Hepatocyte (in vitro differentiated cells): ENCODE results near the gene PNPLA7. TPM values are rescaled to one million over a fixed set of nuclear protein-coding genes. Genes with fewer than 3 reads are reported as not detected.

Experiments used
- DNase-seq: peaks from one replicate; pipeline ENCODE4 v3.0.0-alpha.2; 2016; ENCODE audit warnings: low spot score
- H2AFZ ChIP-seq: fragments of 200-600 bp; sonication (generic); 2 replicates; pipeline ENCODE4 v1.6.0; 2016; ENCODE audit warnings: antibody characterized with exemption, mild to moderate bottlenecking
- H3K27ac ChIP-seq: fragments of 200-600 bp; sonication (generic); 2 replicates; pipeline ENCODE4 v1.5.1; 2016; ENCODE audit warnings: mild to moderate bottlenecking
- H3K27me3 ChIP-seq: fragments of 200-600 bp; sonication (generic); 2 replicates; pipeline ENCODE4 v1.6.1; 2016
- H3K36me3 ChIP-seq: fragments of 200-600 bp; sonication (generic); replicated peaks from 2 replicates; pipeline ENCODE4 v1.5.1; 2016; ENCODE audit warnings: low read depth; ENCODE audit not compliant: insufficient read depth
- H3K4me1 ChIP-seq: fragments of 200-600 bp; sonication (generic); 2 replicates; pipeline ENCODE4 v1.5.1; 2016; ENCODE audit warnings: mild to moderate bottlenecking, moderate library complexity; ENCODE audit not compliant: insufficient read depth
- H3K4me2 ChIP-seq: fragments of 200-600 bp; sonication (generic); 2 replicates; pipeline ENCODE4 v1.6.0; 2016
- H3K4me3 ChIP-seq: fragments of 200-600 bp; sonication (generic); 2 replicates; pipeline ENCODE4 v1.5.1; 2016; ENCODE audit warnings: mild to moderate bottlenecking
- H3K79me2 ChIP-seq: fragments of 200-600 bp; sonication (generic); 2 replicates; pipeline ENCODE4 v1.6.0; 2017; ENCODE audit warnings: mild to moderate bottlenecking
- H3K9me2 ChIP-seq: fragments of 200-600 bp; sonication (generic); replicated peaks from 2 replicates; pipeline ENCODE4 v1.6.0; 2017; ENCODE audit warnings: mild to moderate bottlenecking; ENCODE audit not compliant: insufficient read depth
- H3K9me3 ChIP-seq: fragments of 200-600 bp; sonication (generic); 2 replicates; pipeline ENCODE4 v1.5.1; 2016; ENCODE audit warnings: low read depth, mild to moderate bottlenecking
- H4K20me1 ChIP-seq: fragments of 200-600 bp; sonication (generic); 2 replicates; pipeline ENCODE4 v1.6.0; 2016; ENCODE audit warnings: mild to moderate bottlenecking; ENCODE audit not compliant: insufficient read depth, poor library complexity, severe bottlenecking
- CTCF ChIP-seq: fragments of 200-600 bp; sonication (generic); IDR thresholded peaks from 2 replicates; pipeline ENCODE4 v1.5.1; 2016; ENCODE audit warnings: antibody characterized with exemption, mild to moderate bottlenecking; ENCODE audit not compliant: poor library complexity
- EZH2 ChIP-seq: fragments of 200-600 bp; sonication (generic); IDR thresholded peaks from 2 replicates; pipeline ENCODE4 v1.6.1; 2016; ENCODE audit warnings: antibody characterized with exemption, mild to moderate bottlenecking, borderline replicate concordance
- EZH2phosphoT487 ChIP-seq: fragments of 200-600 bp; sonication (generic); IDR thresholded peaks from one replicate; pipeline ENCODE4 v1.6.1; 2018; ENCODE audit warnings: antibody characterized with exemption, mild to moderate bottlenecking, low read depth, moderate library complexity; ENCODE audit not compliant: unreplicated experiment, severe bottlenecking
- WGBS: methylation state at CpG from one replicate; pipeline ENCODE4 v1.1.6; 2016; ENCODE audit warnings: low lambda C conversion rate; ENCODE audit errors: missing lambda C conversion rate; 5-methylcytosine and 5-hydroxymethylcytosine counted together
- polyA plus RNA-seq: library from polyadenylated mRNA; unstranded; fragments of >200 nt; fragmentation: Nextera tagmentation; extraction: Ambion mirVana; gene quantifications from 2 replicates; pipeline ENCODE4 v1.2.1, GENCODE V29; 2016
- total RNA-seq: library from RNA; depleted of rRNA; stranded (reverse); fragments of >200 nt; gene quantifications from 2 replicates; pipeline ENCODE4 v1.2.3, GENCODE V29; 2014

PNPLA7 gene
- total and polyA plus RNA-seq, 2 experiments from 2014 or later = 0.62 to 0.77 TPM

DNA sequence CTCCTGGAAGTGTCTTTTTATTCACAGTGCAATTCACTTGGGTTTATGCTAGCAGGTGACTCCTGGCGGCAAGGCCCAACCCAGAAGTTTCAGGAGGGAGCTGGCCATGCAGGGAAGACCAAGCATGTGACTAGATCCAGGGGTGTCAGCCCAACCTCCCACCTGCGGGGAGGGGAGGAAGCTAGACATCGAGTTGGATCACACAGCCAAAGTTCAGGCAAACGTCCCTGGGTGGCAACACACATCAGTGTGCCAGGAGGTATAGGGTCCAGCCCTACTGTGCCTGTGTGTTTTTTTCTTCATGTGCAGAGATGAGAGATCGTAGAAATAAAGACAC is 25.3 kb downstream of the PNPLA7 start:
- no peaks in the 10 kb centered on the region for H3K36me3 ChIP-seq
- H3K27me3 ChIP-seq = no peaks in the 10 kb centered on the region
- WGBS = 89% methylated on average over 5 of the region's 5 CpGs
- no peak overlapping the region for H3K4me3 ChIP-seq
- no peaks in the 10 kb centered on the region for H3K9me3 ChIP-seq
- H4K20me1 ChIP-seq = no peaks in the 10 kb centered on the region
- TF ChIP-seq CTCF = no peak
- TF ChIP-seq EZH2phosphoT487 = no peak
- TF ChIP-seq EZH2 = no peak
- H2AFZ ChIP-seq = no peak overlapping the region
- DNase-seq = no peak
- no peaks in the 10 kb centered on the region for H3K9me2 ChIP-seq
- H3K27ac ChIP-seq = no peak overlapping the region
- H3K79me2 ChIP-seq = no peaks in the 10 kb centered on the region
- no peak overlapping the region for H3K4me2 ChIP-seq
- no peaks in the 10 kb centered on the region for H3K4me1 ChIP-seq

DNA sequence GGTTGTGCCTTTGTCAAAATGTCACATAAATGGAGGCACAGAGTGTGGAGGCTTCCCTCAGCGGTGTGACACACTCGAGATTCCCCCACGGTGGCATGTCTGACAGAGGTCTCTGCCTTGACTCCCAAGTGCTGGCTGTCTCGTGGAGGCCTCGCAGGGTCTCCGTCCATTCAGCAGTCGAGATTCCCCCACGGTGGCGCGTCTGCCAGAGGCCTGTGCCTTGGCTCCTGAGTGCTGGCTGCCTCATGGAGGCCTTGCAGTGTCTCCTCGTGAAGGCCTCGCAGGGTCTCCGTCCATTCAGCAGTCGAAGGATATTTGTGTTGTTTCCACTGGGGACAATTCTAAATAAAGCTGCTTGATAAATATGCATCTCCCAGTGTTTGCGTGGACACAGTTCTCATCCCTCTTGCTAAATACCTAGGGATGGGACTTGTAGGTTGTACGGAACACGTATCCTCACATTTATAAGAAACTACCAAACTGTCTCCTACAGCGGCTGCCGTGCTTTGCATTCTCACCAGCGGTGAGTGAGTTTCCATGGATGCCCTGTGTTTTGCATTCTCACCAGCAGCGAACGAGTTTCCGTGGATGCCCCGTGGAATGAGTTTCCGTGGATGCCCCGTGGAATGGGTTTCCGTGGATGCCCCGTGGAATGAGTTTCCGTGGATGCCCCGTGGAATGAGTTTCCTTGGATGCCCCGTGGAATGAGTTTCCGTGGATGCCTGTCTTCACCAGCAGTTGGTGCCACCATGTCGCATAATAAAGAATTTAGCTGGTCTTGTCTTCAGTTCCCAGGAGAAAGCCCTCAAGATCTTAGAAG is 25.8 kb downstream of the PNPLA7 start:
- Histone ChIP-seq H3K36me3 (no peaks in the 10 kb centered on the region), H3K79me2 (no peaks in the 10 kb centered on the region), H3K9me3 (no peaks in the 10 kb centered on the region), H2AFZ (no peak overlapping the region), H3K27ac (no peak overlapping the region), H3K4me1 (no peaks in the 10 kb centered on the region), H3K4me3 (no peak overlapping the region), H3K27me3 (no peaks in the 10 kb centered on the region), H3K4me2 (no peak overlapping the region), H4K20me1 (no peaks in the 10 kb centered on the region), H3K9me2 (no peaks in the 10 kb centered on the region)
- TF ChIP-seq EZH2phosphoT487 = no peak
- no peak for TF ChIP-seq EZH2
- no peak for TF ChIP-seq CTCF
- no peak for DNase-seq
- WGBS = 97% methylated on average over 33 of the region's 33 CpGs

GRCh38 chr9:137522746-137523455 is 27.3 kb downstream of the PNPLA7 start:
- Histone ChIP-seq H3K79me2 (no peaks in the 10 kb centered on the region), H3K4me2 (no peak overlapping the region), H3K27ac (no peak overlapping the region), H3K36me3 (no peaks in the 10 kb centered on the region), H3K9me3 (no peaks in the 10 kb centered on the region), H2AFZ (no peak overlapping the region), H3K4me3 (no peak overlapping the region), H3K4me1 (no peaks in the 10 kb centered on the region), H4K20me1 (no peaks in the 10 kb centered on the region), H3K27me3 (no peaks in the 10 kb centered on the region), H3K9me2 (no peaks in the 10 kb centered on the region)
- DNase-seq = no peak
- 94% methylated on average over 36 of the region's 36 CpGs for WGBS
- TF ChIP-seq EZH2 = no peak
- TF ChIP-seq EZH2phosphoT487 = no peak
- TF ChIP-seq CTCF = no peak
